Measurements from ENCODE around the gene GPR153.
A peak's percentile ranks its signal among the peaks of the same experiment; 100 is the strongest.

GPR153 gene

DNA sequence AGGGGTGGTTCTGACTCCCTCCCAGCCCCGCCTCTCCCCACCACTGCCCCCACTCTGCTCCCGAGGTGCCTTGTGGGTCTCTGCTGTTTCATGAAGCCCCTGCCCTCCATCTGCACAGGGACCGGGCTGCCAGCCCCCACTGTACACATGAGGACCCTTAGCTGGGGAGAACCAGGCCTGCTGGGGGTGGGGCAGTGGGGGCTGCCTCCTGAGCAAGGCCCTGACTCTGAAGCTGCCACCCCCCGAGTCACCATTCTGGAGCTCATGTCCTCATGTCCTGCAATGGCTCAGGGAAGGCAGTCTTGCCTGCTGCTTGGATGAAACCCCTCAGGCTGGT lies 8.6 kb downstream of the GPR153 start:
- 96% methylated on average over 4 of the region's 4 CpGs for WGBS
- H4K8ac ChIP-seq (ENCODE audit: low read length): no peak overlapping the region
- H3K9me3 ChIP-seq (ENCODE audit: control insufficient read depth, low read length): no peaks in the 10 kb centered on the region
- H2AK5ac ChIP-seq (ENCODE audit: low read length, severe bottlenecking): no peak overlapping the region
- H3K23ac ChIP-seq (ENCODE audit: low read length in 2 of 2): no peak overlapping the region
- H3K27me3 ChIP-seq (ENCODE audit: control insufficient read depth in 1 of 2, insufficient read depth in 1 of 2, low read length in 2 of 2): peaks cover 39 to 47% of the 10 kb centered on the region in 2 experiments
- H2BK5ac ChIP-seq (ENCODE audit: low read depth, low read length, poor library complexity, severe bottlenecking): no peak overlapping the region
- H3K4me2 ChIP-seq (ENCODE audit: low read length, poor library complexity, severe bottlenecking): no peak overlapping the region
- DNase-seq: no peak
- no peak overlapping the region for H3K27ac ChIP-seq (ENCODE audit: low read length, poor library complexity, severe bottlenecking)
- no peak overlapping the region for H3K18ac ChIP-seq (ENCODE audit: low read depth in 1 of 2, low read length in 2 of 2)
- H3K14ac ChIP-seq (ENCODE audit: low read length in 2 of 2): no peak overlapping the region
- H4K91ac ChIP-seq (ENCODE audit: low read length): no peak overlapping the region
- H2BK15ac ChIP-seq (ENCODE audit: low read depth, poor library complexity, severe bottlenecking): no peak overlapping the region
- no peak overlapping the region for H3K9ac ChIP-seq (ENCODE audit: low read length)
- H3K4me1 ChIP-seq (ENCODE audit: control insufficient read depth, insufficient read depth, low read depth, low read length): peaks cover 14% of the 10 kb centered on the region
- H3K36me3 ChIP-seq (ENCODE audit: control insufficient read depth in 1 of 2, insufficient read depth in 2 of 2, low read depth in 1 of 2, low read length in 2 of 2): peaks cover 0 to 16% of the 10 kb centered on the region in 2 experiments
- H3K4ac ChIP-seq (ENCODE audit: low read depth in 1 of 2, low read length in 2 of 2): no peak overlapping the region
- H3K4me3 ChIP-seq (ENCODE audit: insufficient read depth in 1 of 2, low read depth in 1 of 2, low read length in 2 of 2): no peak overlapping the region
- no peak overlapping the region for H2BK120ac ChIP-seq (ENCODE audit: low read depth, low read length)
- H2BK12ac ChIP-seq (ENCODE audit: low read length in 2 of 2): no peak overlapping the region
- H2AFZ ChIP-seq (ENCODE audit: low read depth, low read length): no peak overlapping the region
- H3K79me1 ChIP-seq (replicated peaks; ENCODE audit: low read length, poor library complexity, severe bottlenecking): no peaks in the 10 kb centered on the region

DNA sequence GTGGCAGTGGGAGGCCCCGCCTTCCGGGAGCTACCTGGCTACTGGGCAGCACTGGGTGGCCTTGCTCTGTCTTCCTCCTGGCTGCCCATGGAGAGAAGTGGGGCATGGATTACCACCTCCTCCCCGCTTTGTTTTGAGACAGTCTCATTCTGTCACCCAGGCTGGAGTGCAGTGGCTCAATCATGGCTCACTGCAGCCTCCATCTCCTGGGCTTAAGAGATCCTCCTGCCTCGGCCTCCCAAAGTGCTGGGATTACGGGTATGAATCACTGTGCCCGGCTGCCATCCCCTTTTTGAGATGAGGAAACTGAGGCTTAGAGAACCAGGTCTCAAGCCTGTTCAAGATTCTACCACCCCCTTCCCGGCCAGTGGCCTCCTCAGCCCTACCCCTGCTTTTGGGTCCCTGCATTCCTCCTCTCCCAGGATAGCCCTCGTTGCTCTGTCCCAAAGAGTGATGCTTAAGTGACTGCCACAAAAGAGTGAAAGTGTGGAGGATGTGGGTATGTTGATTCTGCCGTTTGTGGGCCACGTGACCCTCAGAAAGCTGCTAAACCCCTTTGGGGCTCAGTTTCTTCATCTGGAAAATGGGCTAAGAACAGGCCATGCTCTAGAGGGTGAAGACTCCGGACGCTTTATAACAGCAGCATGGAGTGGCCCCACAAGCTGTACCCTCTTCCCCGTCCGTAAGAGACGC lies 9.1 kb downstream of the GPR153 start:
- H3K4me2 ChIP-seq (ENCODE audit: low read length, poor library complexity, severe bottlenecking): no peak overlapping the region
- H4K91ac ChIP-seq (ENCODE audit: low read length): no peak overlapping the region
- no peak overlapping the region for H3K9ac ChIP-seq (ENCODE audit: low read length)
- no peak overlapping the region for H3K27ac ChIP-seq (ENCODE audit: low read length, poor library complexity, severe bottlenecking)
- WGBS: 78% methylated on average over 15 of the region's 15 CpGs
- no peaks in the 10 kb centered on the region for H3K79me1 ChIP-seq (replicated peaks; ENCODE audit: low read length, poor library complexity, severe bottlenecking)
- H3K4me1 ChIP-seq (ENCODE audit: control insufficient read depth, insufficient read depth, low read depth, low read length): peaks cover 16% of the 10 kb centered on the region
- H3K9me3 ChIP-seq (ENCODE audit: control insufficient read depth, low read length): no peaks in the 10 kb centered on the region
- H3K4me3 ChIP-seq (ENCODE audit: insufficient read depth in 1 of 2, low read depth in 1 of 2, low read length in 2 of 2): no peak overlapping the region
- H2BK15ac ChIP-seq (ENCODE audit: low read depth, poor library complexity, severe bottlenecking): no peak overlapping the region
- no peak overlapping the region for H2AFZ ChIP-seq (ENCODE audit: low read depth, low read length)
- no peak overlapping the region for H2BK5ac ChIP-seq (ENCODE audit: low read depth, low read length, poor library complexity, severe bottlenecking)
- H4K8ac ChIP-seq (ENCODE audit: low read length): no peak overlapping the region
- no peak overlapping the region for H2BK120ac ChIP-seq (ENCODE audit: low read depth, low read length)
- no peak overlapping the region for H3K23ac ChIP-seq (ENCODE audit: low read length in 2 of 2)
- H3K27me3 ChIP-seq (ENCODE audit: control insufficient read depth in 1 of 2, insufficient read depth in 1 of 2, low read length in 2 of 2): peaks cover 44 to 52% of the 10 kb centered on the region in 2 experiments
- no peak overlapping the region for H2BK12ac ChIP-seq (ENCODE audit: low read length in 2 of 2)
- no peak overlapping the region for H3K18ac ChIP-seq (ENCODE audit: low read depth in 1 of 2, low read length in 2 of 2)
- H3K14ac ChIP-seq (ENCODE audit: low read length in 2 of 2): no peak overlapping the region
- H3K36me3 ChIP-seq (ENCODE audit: control insufficient read depth in 1 of 2, insufficient read depth in 2 of 2, low read depth in 1 of 2, low read length in 2 of 2): peaks cover 0 to 16% of the 10 kb centered on the region in 2 experiments
- H3K4ac ChIP-seq (ENCODE audit: low read depth in 1 of 2, low read length in 2 of 2): no peak overlapping the region
- DNase-seq: no peak
- H2AK5ac ChIP-seq (ENCODE audit: low read length, severe bottlenecking): no peak overlapping the region

DNA sequence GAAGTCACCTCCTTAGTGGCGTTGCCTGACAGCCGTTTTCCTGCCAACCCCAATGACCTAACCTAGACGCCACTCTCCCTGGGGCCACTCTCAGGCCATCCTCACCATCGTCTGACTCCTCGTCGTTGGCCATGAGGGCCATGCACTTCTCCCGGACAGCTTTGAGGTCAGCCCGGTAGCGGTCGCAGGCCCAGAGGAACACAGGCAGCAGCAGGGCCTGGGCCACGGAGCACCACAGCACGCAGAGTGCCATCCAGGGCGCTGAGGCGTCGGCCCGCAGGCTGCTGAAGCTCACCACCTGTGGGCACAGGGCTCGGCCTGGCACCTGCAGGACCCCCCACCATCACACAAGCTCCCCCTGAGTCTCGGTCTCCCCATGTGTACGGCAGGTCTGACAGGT lies 9.7 kb downstream of the GPR153 start:
- WGBS: 82% methylated on average over 11 of the region's 19 CpGs
- no peak for DNase-seq

DNA sequence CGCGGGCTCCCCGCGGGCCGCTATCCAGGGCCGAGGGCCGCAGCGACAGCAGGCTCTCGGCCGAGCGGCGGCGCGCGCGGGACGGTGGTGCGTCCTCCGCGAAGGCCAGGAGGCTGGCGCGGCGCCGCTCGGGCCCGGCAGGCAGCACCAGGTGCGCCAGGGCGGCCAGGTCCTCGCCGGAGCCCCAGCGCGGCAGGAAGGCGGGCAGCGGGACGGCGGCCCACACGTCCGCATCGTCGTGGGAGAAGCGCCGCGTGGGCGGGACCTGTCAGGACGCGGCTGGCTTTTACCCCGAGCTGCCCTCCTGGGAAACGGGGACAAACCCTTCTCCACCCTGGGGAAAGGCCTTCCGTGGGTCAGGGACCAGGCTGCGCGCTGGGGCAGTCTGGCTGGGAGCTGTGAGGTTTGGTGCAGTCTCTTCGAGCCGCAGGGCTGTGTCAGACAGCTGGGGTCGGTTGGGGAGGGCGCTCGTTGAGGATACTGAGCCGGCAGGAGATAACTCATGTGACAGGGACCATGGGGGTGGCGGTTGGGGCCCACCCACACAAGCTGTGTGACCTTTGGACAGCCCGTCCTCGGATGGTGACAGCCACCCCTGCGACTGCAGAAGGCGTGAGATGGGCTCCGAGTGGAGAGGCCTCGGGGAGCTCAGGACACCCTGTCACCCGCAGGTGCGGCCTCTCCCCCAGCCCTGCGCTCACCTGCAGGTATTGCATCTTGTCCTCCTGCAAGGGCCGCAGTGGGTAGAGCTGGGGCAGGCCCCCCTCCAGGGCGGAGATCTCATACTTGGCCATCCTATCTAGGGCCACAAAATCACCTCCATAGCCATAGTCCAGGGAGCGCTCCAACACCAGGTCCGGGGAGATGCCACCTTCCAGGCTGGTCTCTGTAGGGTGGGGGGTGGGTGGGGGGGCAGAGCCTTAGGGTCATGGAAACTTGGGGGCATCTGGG lies 10.9 kb downstream of the GPR153 start:
- H3K9ac ChIP-seq (ENCODE audit: low read length): no peak overlapping the region
- H2BK12ac ChIP-seq (ENCODE audit: low read length in 2 of 2): no peak overlapping the region
- peaks cover 29% of the 10 kb centered on the region for H3K4me1 ChIP-seq (ENCODE audit: control insufficient read depth, insufficient read depth, low read depth, low read length)
- H2BK5ac ChIP-seq (ENCODE audit: low read depth, low read length, poor library complexity, severe bottlenecking): no peak overlapping the region
- no peak overlapping the region for H2BK120ac ChIP-seq (ENCODE audit: low read depth, low read length)
- H4K8ac ChIP-seq (ENCODE audit: low read length): no peak overlapping the region
- H3K9me3 ChIP-seq (ENCODE audit: control insufficient read depth, low read length): no peaks in the 10 kb centered on the region
- H3K79me1 ChIP-seq (replicated peaks; ENCODE audit: low read length, poor library complexity, severe bottlenecking): no peaks in the 10 kb centered on the region
- DNase-seq: no peak
- H3K27ac ChIP-seq (ENCODE audit: low read length, poor library complexity, severe bottlenecking): no peak overlapping the region
- H2AK5ac ChIP-seq (ENCODE audit: low read length, severe bottlenecking): no peak overlapping the region
- no peak overlapping the region for H4K91ac ChIP-seq (ENCODE audit: low read length)
- no peak overlapping the region for H3K14ac ChIP-seq (ENCODE audit: low read length in 2 of 2)
- H3K23ac ChIP-seq (ENCODE audit: low read length in 2 of 2): peak overlapping the region in 1 of 2 experiments; percentile 73
- H2AFZ ChIP-seq (ENCODE audit: low read depth, low read length): no peak overlapping the region
- H3K4me2 ChIP-seq (ENCODE audit: low read length, poor library complexity, severe bottlenecking): no peak overlapping the region
- peaks cover 0 to 16% of the 10 kb centered on the region in 2 experiments for H3K36me3 ChIP-seq (ENCODE audit: control insufficient read depth in 1 of 2, insufficient read depth in 2 of 2, low read depth in 1 of 2, low read length in 2 of 2)
- no peak overlapping the region for H3K4ac ChIP-seq (ENCODE audit: low read depth in 1 of 2, low read length in 2 of 2)
- H2BK15ac ChIP-seq (ENCODE audit: low read depth, poor library complexity, severe bottlenecking): no peak overlapping the region
- peak overlapping the region in 1 of 2 experiments; percentile 27 for H3K4me3 ChIP-seq (ENCODE audit: insufficient read depth in 1 of 2, low read depth in 1 of 2, low read length in 2 of 2)
- WGBS: 20% methylated on average over 66 of the region's 71 CpGs
- peaks cover 56 to 65% of the 10 kb centered on the region in 2 experiments for H3K27me3 ChIP-seq (ENCODE audit: control insufficient read depth in 1 of 2, insufficient read depth in 1 of 2, low read length in 2 of 2)
- H3K18ac ChIP-seq (ENCODE audit: low read depth in 1 of 2, low read length in 2 of 2): no peak overlapping the region

More for the DNA sequence above, 9.7 kb downstream of the GPR153 start:
- Histone ChIP-seq H3K18ac (ENCODE audit: low read depth in 1 of 2, low read length in 2 of 2) (no peak overlapping the region), H3K9me3 (ENCODE audit: control insufficient read depth, low read length) (no peaks in the 10 kb centered on the region), H4K8ac (ENCODE audit: low read length) (peak overlapping the region; percentile 13), H2BK15ac (ENCODE audit: low read depth, poor library complexity, severe bottlenecking) (no peak overlapping the region), H3K9ac (ENCODE audit: low read length) (no peak overlapping the region), H2AK5ac (ENCODE audit: low read length, severe bottlenecking) (no peak overlapping the region), H3K36me3 (ENCODE audit: control insufficient read depth in 1 of 2, insufficient read depth in 2 of 2, low read depth in 1 of 2, low read length in 2 of 2) (peaks cover 0 to 16% of the 10 kb centered on the region in 2 experiments), H3K23ac (ENCODE audit: low read length in 2 of 2) (peak overlapping the region in 1 of 2 experiments; percentile 63), H3K4me3 (ENCODE audit: insufficient read depth in 1 of 2, low read depth in 1 of 2, low read length in 2 of 2) (peak overlapping the region in 1 of 2 experiments; percentile 31), H3K79me1 (replicated peaks; ENCODE audit: low read length, poor library complexity, severe bottlenecking) (no peaks in the 10 kb centered on the region), H3K4me1 (ENCODE audit: control insufficient read depth, insufficient read depth, low read depth, low read length) (peaks cover 18% of the 10 kb centered on the region), H2BK120ac (ENCODE audit: low read depth, low read length) (no peak overlapping the region), H3K14ac (ENCODE audit: low read length in 2 of 2) (no peak overlapping the region), H2BK12ac (ENCODE audit: low read length in 2 of 2) (no peak overlapping the region), H3K27me3 (ENCODE audit: control insufficient read depth in 1 of 2, insufficient read depth in 1 of 2, low read length in 2 of 2) (peaks cover 49 to 57% of the 10 kb centered on the region in 2 experiments), H3K27ac (ENCODE audit: low read length, poor library complexity, severe bottlenecking) (no peak overlapping the region), H2BK5ac (ENCODE audit: low read depth, low read length, poor library complexity, severe bottlenecking) (no peak overlapping the region), H3K4me2 (ENCODE audit: low read length, poor library complexity, severe bottlenecking) (no peak overlapping the region), H2AFZ (ENCODE audit: low read depth, low read length) (no peak overlapping the region), H4K91ac (ENCODE audit: low read length) (peak overlapping the region; percentile 18), H3K4ac (ENCODE audit: low read depth in 1 of 2, low read length in 2 of 2) (no peak overlapping the region)
